ENCODE results near the gene GPR149. TPM values are rescaled to one million over a fixed set of nuclear protein-coding genes. Genes with fewer than 3 reads are reported as not detected.
"Not testable (repeated sequence)": the region's sequence is repeated elsewhere in the genome, so short reads cannot be mapped to it uniquely, and the experiment has no call there.

Gene GPR149
- total RNA-seq, 1 experiment from 2014 or later, result not detected

DNA sequence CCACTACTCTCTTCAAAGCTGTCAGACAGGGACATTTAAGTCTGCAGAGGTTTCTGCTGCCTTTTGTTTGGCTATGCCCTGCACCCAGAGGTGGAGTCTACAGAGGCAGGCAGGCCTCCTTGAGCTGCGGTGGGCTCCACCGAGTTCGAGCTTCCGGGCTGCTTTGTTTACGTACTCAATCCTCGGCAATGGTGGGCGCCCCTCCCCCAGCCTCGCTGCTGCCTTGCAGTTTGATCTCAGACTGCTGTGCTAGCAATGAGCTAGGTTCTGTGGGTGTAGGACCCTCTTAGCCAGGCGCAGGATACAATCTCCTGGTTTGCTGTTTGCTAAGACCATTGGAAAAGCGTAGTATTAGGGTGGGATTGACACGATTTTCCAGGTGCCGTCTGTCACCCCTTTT is 9.1 kb upstream of the GPR149 start:
- DNase-seq (ENCODE audit: low read depth, low spot score); H3K4me2 ChIP-seq (ENCODE audit: low read length); ATAC-seq; intact Hi-C loops (cut with micrococcal nuclease); CTCF ChIA-PET; POLR2A ChIA-PET; BruUV-seq (replicated peaks); H3K9me2 ChIP-seq (ENCODE audit: insufficient read depth); H3K27ac ChIP-seq (ENCODE audit: low read depth, low read length); H3K4me1 ChIP-seq (ENCODE audit: control insufficient read depth in 1 of 2, insufficient read depth in 2 of 2, low read length in 2 of 2); H4K20me1 ChIP-seq (ENCODE audit: insufficient read depth); H3K27me3 ChIP-seq (ENCODE audit: insufficient read depth, low read length); H3K4me3 ChIP-seq (replicated peaks in 1 of 2; ENCODE audit: low read depth in 1 of 2, low read length in 2 of 2); H3K36me3 ChIP-seq (ENCODE audit: control insufficient read depth in 1 of 2, insufficient read depth in 2 of 2, low read length in 2 of 2); H3K79me2 ChIP-seq (ENCODE audit: insufficient read depth, low read length); RAD21 ChIA-PET (ENCODE audit: low non-redundant PET in 1 of 2, low total read pairs in 2 of 2, uncharacterized antibody in 2 of 2, unreplicated experiment in 2 of 2); H2AFZ ChIP-seq (ENCODE audit: low read depth, low read length, poor library complexity, severe bottlenecking); H3K9ac ChIP-seq (ENCODE audit: low read length); H3K9me3 ChIP-seq (ENCODE audit: control insufficient read depth in 1 of 2, insufficient read depth in 1 of 2, low read depth in 1 of 2, low read length in 2 of 2): not testable (repeated sequence)

DNA sequence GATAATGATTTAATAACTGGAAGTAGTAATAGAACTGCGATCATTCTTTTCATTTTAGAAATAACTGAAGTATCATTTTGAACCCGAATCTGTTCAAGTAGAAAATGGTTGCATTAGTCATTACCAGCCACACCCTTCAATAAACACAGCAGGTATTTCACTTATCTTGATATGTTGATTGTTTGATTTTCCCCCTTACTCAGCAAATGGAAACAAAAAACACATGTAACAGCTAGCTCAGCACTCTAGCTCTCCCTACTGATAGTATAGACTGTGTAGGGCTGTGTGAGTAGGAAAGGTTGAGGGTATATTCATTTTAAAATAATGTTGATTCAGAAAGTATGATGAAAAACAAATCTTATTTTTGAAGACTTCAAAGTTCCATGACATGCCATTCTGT is 1.1 kb upstream of the GPR149 start:
- Histone ChIP-seq H3K27ac (ENCODE audit: low read depth, low read length) (no peak overlapping the region), H3K4me2 (ENCODE audit: low read length) (peak overlapping the region; percentile 31; the same call in 1 of the 2 replicates), H3K9ac (ENCODE audit: low read length) (no peak overlapping the region), H3K4me1 (ENCODE audit: control insufficient read depth in 1 of 2, insufficient read depth in 2 of 2, low read length in 2 of 2) (peaks cover 0 to 6% of the 10 kb centered on the region in 2 experiments; a peak in 2 of 4 replicates), H4K20me1 (ENCODE audit: insufficient read depth) (no peaks in the 10 kb centered on the region), H3K9me3 (ENCODE audit: control insufficient read depth in 1 of 2, insufficient read depth in 1 of 2, low read depth in 1 of 2, low read length in 2 of 2) (no peaks in the 10 kb centered on the region), H2AFZ (ENCODE audit: low read depth, low read length, poor library complexity, severe bottlenecking) (no peak overlapping the region), H3K4me3 (replicated peaks in 1 of 2; ENCODE audit: low read depth in 1 of 2, low read length in 2 of 2) (no peak overlapping the region), H3K27me3 (ENCODE audit: insufficient read depth, low read length) (no peaks in the 10 kb centered on the region), H3K9me2 (ENCODE audit: insufficient read depth) (no peaks in the 10 kb centered on the region), H3K36me3 (ENCODE audit: control insufficient read depth in 1 of 2, insufficient read depth in 2 of 2, low read length in 2 of 2) (no peaks in the 10 kb centered on the region), H3K79me2 (ENCODE audit: insufficient read depth, low read length) (no peaks in the 10 kb centered on the region)
- TF ChIP-seq EZH2phosphoT487 (IDR thresholded peaks at IDR 0.05; ENCODE audit: borderline replicate concordance) (no peak), SRF (IDR thresholded peaks at IDR 0.05; ENCODE audit: low read depth) (no peak), TCF7L2 (IDR thresholded peaks at IDR 0.05; ENCODE audit: borderline replicate concordance, extremely low read depth, insufficient read depth, insufficient read length) (no peak), POLR2AphosphoS5 (IDR thresholded peaks at IDR 0.05; ENCODE audit: low read depth, low read length) (no peak), ZFX (IDR thresholded peaks at IDR 0.05) (no peak), YY1 (IDR thresholded peaks at IDR 0.05; ENCODE audit: extremely low read depth, insufficient replicate concordance, low read depth, low read length) (no peak)
- TF ChIP-seq, protein P1, sequence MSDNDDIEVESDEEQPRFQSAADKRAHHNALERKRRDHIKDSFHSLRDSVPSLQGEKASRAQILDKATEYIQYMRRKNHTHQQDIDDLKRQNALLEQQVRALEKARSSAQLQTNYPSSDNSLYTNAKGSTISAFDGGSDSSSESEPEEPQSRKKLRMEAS (IDR thresholded peaks at IDR 0.05), result no peak
- DNase-seq (ENCODE audit: low read depth, low spot score), result peak; percentile 6
- ATAC-seq, result no peak; the same call in 1 of the 2 replicates
- ChIA-PET POLR2A (no interaction called here), RAD21 (ENCODE audit: low non-redundant PET in 1 of 2, low total read pairs in 2 of 2, uncharacterized antibody in 2 of 2, unreplicated experiment in 2 of 2) (no interaction called here), CTCF (no interaction called here)
- intact Hi-C loops (cut with micrococcal nuclease), result no loop called here
- BruUV-seq (replicated peaks), result no TSS peak
